GM12865 (cell line): ENCODE results near the gene MCUB.

Experiments
- DNase-seq: peaks from one replicate; pipeline ENCODE4 v3.0.0; 2010; ENCODE audit warnings: low read depth
- H3K4me3 ChIP-seq: 2 replicates; pipeline ENCODE4 v1.5.1; 2011; ENCODE audit warnings: mild to moderate bottlenecking, low read depth, low read length, control low read depth
- CTCF ChIP-seq: IDR thresholded peaks from 2 replicates; pipeline ENCODE4 v1.5.1; 2011; ENCODE audit warnings: low read length, control low read depth, low read depth, inconsistent platforms; ENCODE audit not compliant: insufficient read depth; ENCODE audit errors: missing control alignments

The MCUB gene

GRCh38 chr4:109733728-109734127 is 173.7 kb downstream of the MCUB start:
- H3K4me3 ChIP-seq, result no peak overlapping the region
- no peak for DNase-seq
- no peak for TF ChIP-seq CTCF

GRCh38 chr4:109735566-109736365 is 175.7 kb downstream of the MCUB start:
- H3K4me3 ChIP-seq, result no peak overlapping the region
- TF ChIP-seq CTCF, result no peak
- no peak for DNase-seq
